DND-41 (cell line): ENCODE measurements around the gene UBTD1.

Experiments
- EZH2 ChIP-seq: IDR thresholded peaks from 3 replicates; pipeline ENCODE4 v1.6.1; 2012; ENCODE audit warnings: borderline replicate concordance, low read depth, mild to moderate bottlenecking, moderate library complexity, low read length, inconsistent platforms; ENCODE audit not compliant: severe bottlenecking
- TF ChIP-seq, protein P1 (sequence below): IDR thresholded peaks from 2 replicates; pipeline ENCODE4 v1.5.1; 2012; ENCODE audit warnings: borderline replicate concordance, low read length, moderate library complexity, mild to moderate bottlenecking; ENCODE audit not compliant: poor library complexity, severe bottlenecking; ENCODE audit errors: extremely low read depth

DNA sequence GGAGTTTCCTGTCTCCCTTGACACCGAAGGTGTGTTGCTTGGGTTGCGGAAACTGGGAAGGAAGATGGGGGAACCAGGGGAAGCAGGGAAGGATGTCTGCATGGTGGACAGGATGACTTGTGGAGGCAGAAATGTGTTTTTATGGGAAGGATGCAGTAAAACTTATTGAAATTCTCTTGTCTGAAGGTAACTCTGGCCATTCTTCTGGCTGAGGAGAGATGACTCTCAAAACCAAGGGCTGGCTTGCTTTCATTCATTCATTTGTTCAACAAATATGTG is 1.5 kb downstream of the UBTD1 start:
- TF ChIP-seq, protein P1, sequence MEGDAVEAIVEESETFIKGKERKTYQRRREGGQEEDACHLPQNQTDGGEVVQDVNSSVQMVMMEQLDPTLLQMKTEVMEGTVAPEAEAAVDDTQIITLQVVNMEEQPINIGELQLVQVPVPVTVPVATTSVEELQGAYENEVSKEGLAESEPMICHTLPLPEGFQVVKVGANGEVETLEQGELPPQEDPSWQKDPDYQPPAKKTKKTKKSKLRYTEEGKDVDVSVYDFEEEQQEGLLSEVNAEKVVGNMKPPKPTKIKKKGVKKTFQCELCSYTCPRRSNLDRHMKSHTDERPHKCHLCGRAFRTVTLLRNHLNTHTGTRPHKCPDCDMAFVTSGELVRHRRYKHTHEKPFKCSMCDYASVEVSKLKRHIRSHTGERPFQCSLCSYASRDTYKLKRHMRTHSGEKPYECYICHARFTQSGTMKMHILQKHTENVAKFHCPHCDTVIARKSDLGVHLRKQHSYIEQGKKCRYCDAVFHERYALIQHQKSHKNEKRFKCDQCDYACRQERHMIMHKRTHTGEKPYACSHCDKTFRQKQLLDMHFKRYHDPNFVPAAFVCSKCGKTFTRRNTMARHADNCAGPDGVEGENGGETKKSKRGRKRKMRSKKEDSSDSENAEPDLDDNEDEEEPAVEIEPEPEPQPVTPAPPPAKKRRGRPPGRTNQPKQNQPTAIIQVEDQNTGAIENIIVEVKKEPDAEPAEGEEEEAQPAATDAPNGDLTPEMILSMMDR, result no peak
- no peak for TF ChIP-seq EZH2
